Gastroesophageal sphincter (tissue), 2 donors: Measurements from ENCODE around the gene CEP152.

ENCODE experiments used
- POLR2A ChIP-seq, 2 donors: fragments of 450-650 bp; IDR thresholded peaks; one replicate each; pipeline ENCODE4 v1.6.1; 2017; ENCODE audit warnings: antibody characterized with exemption in 2 of 2, mild to moderate bottlenecking in 2 of 2, moderate library complexity in 1 of 2
- POLR2AphosphoS5 ChIP-seq: sonication (generic); formaldehyde crosslinking; IDR thresholded peaks from one replicate; pipeline ENCODE4 v1.6.1; 2017; ENCODE audit warnings: antibody characterized with exemption

GRCh38 chr15:48805591-48805990, 5.3 kb downstream of the CEP152 start:
- no peak for TF ChIP-seq POLR2A (IDR thresholded peaks at IDR 0.05)
- TF ChIP-seq POLR2AphosphoS5: no peak
